ENCODE measurements around the gene WNT16. TPM values are rescaled to one million over a fixed set of nuclear protein-coding genes. Genes with fewer than 3 reads are reported as not detected.

WNT16 gene
- total RNA-seq, 2 donors from 2014 or later = not detected

GRCh38 chr7:121344497-121344896, 15.7 kb downstream of the WNT16 start:
- Mint-ChIP-seq H3K4me1 (no peaks in the 10 kb centered on the region), H3K36me3 (ENCODE audit: low read depth) (peaks cover 9% of the 10 kb centered on the region)

GRCh38 chr7:121351682-121352081, 22.9 kb downstream of the WNT16 start:
- no peak overlapping the region for H3K27ac Mint-ChIP-seq
- H3K9me3 Mint-ChIP-seq = no peaks in the 10 kb centered on the region
- H3K27me3 Mint-ChIP-seq = no peaks in the 10 kb centered on the region
- H3K4me1 Mint-ChIP-seq = no peaks in the 10 kb centered on the region
- no peak overlapping the region for H3K4me3 Mint-ChIP-seq
- no peak for ATAC-seq (replicated peaks)
- peaks cover 66% of the 10 kb centered on the region for H3K36me3 Mint-ChIP-seq (ENCODE audit: low read depth)

More at GRCh38 chr7:121344497-121344896, 15.7 kb downstream of the WNT16 start:
- H3K9me3 Mint-ChIP-seq = no peaks in the 10 kb centered on the region
- H3K27me3 Mint-ChIP-seq = no peaks in the 10 kb centered on the region
- no peak overlapping the region for H3K27ac Mint-ChIP-seq
- no peak overlapping the region for H3K4me3 Mint-ChIP-seq
- no peak for ATAC-seq (replicated peaks)

- Mint-ChIP-seq H3K9me3 (no peaks in the 10 kb centered on the region), H3K4me1 (no peaks in the 10 kb centered on the region), H3K36me3 (ENCODE audit: low read depth) (peaks cover 67% of the 10 kb centered on the region), H3K27me3 (no peaks in the 10 kb centered on the region), H3K4me3 (no peak overlapping the region), H3K27ac (no peak overlapping the region)
- no peak for ATAC-seq (replicated peaks)
These were observed 23.5 kb downstream of the WNT16 start for GRCh38 chr7:121352323-121352722.

- no peak for ATAC-seq (replicated peaks)
- Mint-ChIP-seq H3K36me3 (ENCODE audit: low read depth) (peaks cover 83% of the 10 kb centered on the region), H3K4me1 (no peaks in the 10 kb centered on the region), H3K9me3 (no peaks in the 10 kb centered on the region), H3K27ac (no peak overlapping the region), H3K27me3 (no peaks in the 10 kb centered on the region), H3K4me3 (no peak overlapping the region)
These were observed 26.8 kb downstream of the WNT16 start for GRCh38 chr7:121355574-121355973.

- no peak for ATAC-seq (replicated peaks)
- Mint-ChIP-seq H3K4me3 (no peak overlapping the region), H3K27me3 (no peaks in the 10 kb centered on the region), H3K4me1 (no peaks in the 10 kb centered on the region), H3K9me3 (no peaks in the 10 kb centered on the region), H3K36me3 (ENCODE audit: low read depth) (peaks cover 81% of the 10 kb centered on the region), H3K27ac (no peak overlapping the region)
These were observed 31.8 kb downstream of the WNT16 start for GRCh38 chr7:121360564-121360963.

GRCh38 chr7:121366852-121367431, 38.1 kb downstream of the WNT16 start:
- Mint-ChIP-seq H3K27ac (no peak overlapping the region), H3K4me3 (no peak overlapping the region), H3K36me3 (ENCODE audit: low read depth) (peaks cover 57% of the 10 kb centered on the region), H3K27me3 (no peaks in the 10 kb centered on the region), H3K9me3 (no peaks in the 10 kb centered on the region), H3K4me1 (peaks cover 7% of the 10 kb centered on the region)
- ATAC-seq (replicated peaks) = no peak

GRCh38 chr7:121369462-121369861, 40.7 kb downstream of the WNT16 start:
- peak overlapping the region; percentile 80 for H3K27ac Mint-ChIP-seq
- peak; percentile 16 for ATAC-seq (replicated peaks)
- H3K4me1 Mint-ChIP-seq = peaks cover 7% of the 10 kb centered on the region
- no peaks in the 10 kb centered on the region for H3K9me3 Mint-ChIP-seq
- H3K4me3 Mint-ChIP-seq = peak overlapping the region; percentile 15
- peaks cover 43% of the 10 kb centered on the region for H3K36me3 Mint-ChIP-seq (ENCODE audit: low read depth)
- H3K27me3 Mint-ChIP-seq = no peaks in the 10 kb centered on the region

GRCh38 chr7:121371367-121371766, 42.6 kb downstream of the WNT16 start:
- Mint-ChIP-seq H3K27me3 (no peaks in the 10 kb centered on the region), H3K36me3 (ENCODE audit: low read depth) (peaks cover 60% of the 10 kb centered on the region), H3K4me1 (peaks cover 11% of the 10 kb centered on the region), H3K9me3 (no peaks in the 10 kb centered on the region), H3K27ac (no peak overlapping the region), H3K4me3 (no peak overlapping the region)
- no peak for ATAC-seq (replicated peaks)

- no peak overlapping the region for H3K4me3 Mint-ChIP-seq
These were observed 43.1 kb downstream of the WNT16 start for GRCh38 chr7:121371883-121372282.

GRCh38 chr7:121372376-121373010, 43.7 kb downstream of the WNT16 start:
- Mint-ChIP-seq H3K27ac (peak overlapping the region; percentile 78), H3K9me3 (no peaks in the 10 kb centered on the region), H3K36me3 (ENCODE audit: low read depth) (peaks cover 69% of the 10 kb centered on the region), H3K27me3 (no peaks in the 10 kb centered on the region), H3K4me3 (peak overlapping the region; percentile 37), H3K4me1 (peaks cover 11% of the 10 kb centered on the region)
- peak; percentile 91 for ATAC-seq (replicated peaks)

More at GRCh38 chr7:121371883-121372282, 43.1 kb downstream of the WNT16 start:
- Mint-ChIP-seq H3K27me3 (no peaks in the 10 kb centered on the region), H3K9me3 (no peaks in the 10 kb centered on the region), H3K4me1 (peaks cover 11% of the 10 kb centered on the region), H3K27ac (peak overlapping the region; percentile 78), H3K36me3 (ENCODE audit: low read depth) (peaks cover 64% of the 10 kb centered on the region)
- no peak for ATAC-seq (replicated peaks)

GRCh38 chr7:121373177-121373576, 44.4 kb downstream of the WNT16 start:
- Mint-ChIP-seq H3K4me1 (peaks cover 11% of the 10 kb centered on the region), H3K4me3 (no peak overlapping the region), H3K27me3 (no peaks in the 10 kb centered on the region), H3K9me3 (no peaks in the 10 kb centered on the region), H3K36me3 (ENCODE audit: low read depth) (peaks cover 72% of the 10 kb centered on the region), H3K27ac (peak overlapping the region; percentile 78)
- ATAC-seq (replicated peaks) = no peak

GRCh38 chr7:121376979-121377378, 48.2 kb downstream of the WNT16 start:
- no peaks in the 10 kb centered on the region for H3K27me3 Mint-ChIP-seq
- no peak overlapping the region for H3K4me3 Mint-ChIP-seq
- ATAC-seq (replicated peaks) = no peak
- H3K9me3 Mint-ChIP-seq = no peaks in the 10 kb centered on the region
- peaks cover 57% of the 10 kb centered on the region for H3K36me3 Mint-ChIP-seq (ENCODE audit: low read depth)
- no peak overlapping the region for H3K27ac Mint-ChIP-seq
- peaks cover 4% of the 10 kb centered on the region for H3K4me1 Mint-ChIP-seq

GRCh38 chr7:121379930-121380329, 51.1 kb downstream of the WNT16 start:
- no peaks in the 10 kb centered on the region for H3K9me3 Mint-ChIP-seq
- no peak for ATAC-seq (replicated peaks)
- peaks cover 9% of the 10 kb centered on the region for H3K4me1 Mint-ChIP-seq
- H3K36me3 Mint-ChIP-seq (ENCODE audit: low read depth) = peaks cover 61% of the 10 kb centered on the region
- H3K4me3 Mint-ChIP-seq = no peak overlapping the region
- no peak overlapping the region for H3K27ac Mint-ChIP-seq
- no peaks in the 10 kb centered on the region for H3K27me3 Mint-ChIP-seq

- H3K36me3 Mint-ChIP-seq (ENCODE audit: low read depth) = peaks cover 38% of the 10 kb centered on the region
- no peak for ATAC-seq (replicated peaks)
- no peak overlapping the region for H3K27ac Mint-ChIP-seq
- H3K9me3 Mint-ChIP-seq = no peaks in the 10 kb centered on the region
- H3K27me3 Mint-ChIP-seq = no peaks in the 10 kb centered on the region
- peaks cover 19% of the 10 kb centered on the region for H3K4me1 Mint-ChIP-seq
- no peak overlapping the region for H3K4me3 Mint-ChIP-seq
These were observed 53.7 kb downstream of the WNT16 start for GRCh38 chr7:121382473-121382872.

- no peaks in the 10 kb centered on the region for H3K27me3 Mint-ChIP-seq
- peaks cover 19% of the 10 kb centered on the region for H3K4me1 Mint-ChIP-seq
- no peak overlapping the region for H3K27ac Mint-ChIP-seq
- no peaks in the 10 kb centered on the region for H3K9me3 Mint-ChIP-seq
- no peak for ATAC-seq (replicated peaks)
- H3K36me3 Mint-ChIP-seq (ENCODE audit: low read depth) = peaks cover 29% of the 10 kb centered on the region
- H3K4me3 Mint-ChIP-seq = no peak overlapping the region
These were observed 54.6 kb downstream of the WNT16 start for GRCh38 chr7:121383235-121383910.

Measured in activated T-helper 17 cell treated with anti-CD3 and anti-CD28 coated beads, Interleukin-2, amount 50 U/mL, for 72 hours (primary cell).